ENCODE measurements around the gene UBE2G1. TPM values are rescaled to one million over a fixed set of nuclear protein-coding genes. Genes with fewer than 3 reads are reported as not detected.

UBE2G1 gene
- total and polyA plus RNA-seq, 2 of the 8 experiments (the other 6 are each of a cell fraction or from before 2014, with no cell fraction given), result 73.9 to 170 TPM

GRCh38 chr17:4262703-4263102, 103.8 kb downstream of the UBE2G1 start:
- Histone ChIP-seq H4K5ac (ENCODE audit: insufficient read length, low read depth, low read length) (no peak overlapping the region), H3K23ac (ENCODE audit: insufficient read length) (no peak overlapping the region), H3K14ac (ENCODE audit: insufficient read length) (no peak overlapping the region), H3K79me1 (ENCODE audit: low read depth, low read length) (peaks cover 21% of the 10 kb centered on the region), H3K4me1 (replicated peaks in 1 of 4; ENCODE audit: control insufficient read depth in 3 of 4, insufficient read depth in 4 of 4, low read length in 3 of 4) (peaks cover 0 to 14% (median 5%) of the 10 kb centered on the region in 4 experiments), H4K20me1 (replicated peaks in 1 of 2; ENCODE audit: control insufficient read depth in 1 of 2, insufficient read depth in 2 of 2, low read length in 2 of 2) (peaks cover 13 to 15% of the 10 kb centered on the region in 2 experiments), H3K36me3 (ENCODE audit: control insufficient read depth in 2 of 4, insufficient read depth in 4 of 4, low read length in 3 of 4) (peaks cover 3 to 16% (median 8%) of the 10 kb centered on the region in 4 experiments; a peak in 4 of 8 replicates), H2BK5ac (ENCODE audit: low read depth, low read length) (no peak overlapping the region), H3K27ac (ENCODE audit: low read depth, low read length) (no peak overlapping the region), H3K9ac (replicated peaks in 1 of 4; ENCODE audit: extremely low read depth in 1 of 4, low read depth in 3 of 4, low read length in 3 of 4) (peak overlapping the region in 3 of 4 experiments; percentile 48 to 96 (median 94); a peak in 6 of 7 replicates), H3K56ac (replicated peaks; ENCODE audit: insufficient read length, low read depth, low read length) (no peak overlapping the region), H3K4me2 (ENCODE audit: insufficient read depth in 1 of 2, low read depth in 2 of 2, low read length in 2 of 2) (peak overlapping the region; percentile 87 to 98), H3K4ac (replicated peaks; ENCODE audit: insufficient read length, low read depth, low read length) (no peak overlapping the region), H3K9me3 (ENCODE audit: insufficient read depth in 2 of 2, low read depth in 1 of 2, low read length in 1 of 2) (peaks cover 9 to 13% of the 10 kb centered on the region in 2 experiments; a peak in 3 of 4 replicates), H3K27me3 (replicated peaks in 1 of 4; ENCODE audit: control insufficient read depth in 3 of 4, extremely low read depth in 1 of 4, insufficient read depth in 3 of 4, low read length in 3 of 4) (no peaks in the 10 kb centered on the region), H2BK12ac (ENCODE audit: low read depth, low read length) (no peak overlapping the region), H3K23me2 (ENCODE audit: low read depth, low read length) (peaks cover 10% of the 10 kb centered on the region; the same call in 1 of the 2 replicates), H3K4me3 (ENCODE audit: extremely low read depth in 1 of 4, insufficient read depth in 2 of 4, low read depth in 3 of 4, low read length in 4 of 4) (peak overlapping the region; percentile 65 to 99 (median 82)), H3K79me2 (ENCODE audit: control insufficient read depth in 1 of 2, insufficient read depth in 2 of 2, low read length in 2 of 2) (peaks cover 20 to 56% of the 10 kb centered on the region in 2 experiments), H2BK20ac (ENCODE audit: low read length) (no peak overlapping the region), H2BK120ac (replicated peaks; ENCODE audit: low read depth, low read length) (no peak overlapping the region), H2AFZ (ENCODE audit: low read length) (no peak overlapping the region), H2AK5ac (ENCODE audit: low read depth, low read length) (no peak overlapping the region), H3K18ac (ENCODE audit: extremely low read depth, low read length) (no peak overlapping the region), H4K91ac (replicated peaks; ENCODE audit: insufficient read length, low read length) (no peak overlapping the region), H2BK15ac (ENCODE audit: low read length) (no peak overlapping the region), H4K8ac (ENCODE audit: extremely low read depth, insufficient read depth, low read length) (no peak overlapping the region)
- 82% methylated on average over 8 of the region's 8 CpGs; no CpG with 5 or more reads in 1 of the 2 experiments for WGBS, 2 experiments (ENCODE audit: extremely low coverage in 1 of 2, insufficient coverage in 1 of 2, insufficient read length in 1 of 2, insufficient replicate concordance in 2 of 2, low coverage in 1 of 2, low lambda C conversion rate in 2 of 2, missing lambda C conversion rate in 1 of 2)
- FAIRE-seq, result no peak
- ChIA-PET CTCF (ENCODE audit: partially characterized antibody) (interaction anchor here (1.2 to 1.8 kb wide), 3 partner anchors 14 to 151 kb away, joined by 3 to 4 read pairs (median 3); no protein-coding TSS in a partner anchor), POLR2A (ENCODE audit: partially characterized antibody) (interaction anchor here (1.0 to 2.6 kb wide), 2 partner anchors 10 to 15 kb away, joined by 4 to 12 read pairs; no protein-coding TSS in a partner anchor)
- DNase-seq (ENCODE audit: low read depth in 1 of 2, low spot score in 2 of 2), result no peak
- TF ChIP-seq BACH1 (IDR thresholded peaks at IDR 0.05; ENCODE audit: low read length) (no peak), PHF8 (conservative IDR thresholded peaks at IDR 0.05; ENCODE audit: low read depth, low read length) (no peak), ASH2L (IDR thresholded peaks at IDR 0.05; ENCODE audit: low read length) (no peak), SIN3A (conservative IDR thresholded peaks at IDR 0.05 in 1 of 2, IDR thresholded peaks at IDR 0.05 in 1 of 2; ENCODE audit: low read depth in 1 of 2, low read length in 2 of 2) (no peak), JUND (IDR thresholded peaks at IDR 0.05; ENCODE audit: low read length) (no peak), CEBPB (IDR thresholded peaks at IDR 0.05; ENCODE audit: low read depth, low read length) (no peak), CTCF (IDR thresholded peaks at IDR 0.05; ENCODE audit: control extremely low read depth in 1 of 3, insufficient read depth in 1 of 3, low read depth in 1 of 3, low read length in 3 of 3) (no peak), KDM5A (IDR thresholded peaks at IDR 0.05; ENCODE audit: low read length) (no peak)
- TF ChIP-seq, protein P1, sequence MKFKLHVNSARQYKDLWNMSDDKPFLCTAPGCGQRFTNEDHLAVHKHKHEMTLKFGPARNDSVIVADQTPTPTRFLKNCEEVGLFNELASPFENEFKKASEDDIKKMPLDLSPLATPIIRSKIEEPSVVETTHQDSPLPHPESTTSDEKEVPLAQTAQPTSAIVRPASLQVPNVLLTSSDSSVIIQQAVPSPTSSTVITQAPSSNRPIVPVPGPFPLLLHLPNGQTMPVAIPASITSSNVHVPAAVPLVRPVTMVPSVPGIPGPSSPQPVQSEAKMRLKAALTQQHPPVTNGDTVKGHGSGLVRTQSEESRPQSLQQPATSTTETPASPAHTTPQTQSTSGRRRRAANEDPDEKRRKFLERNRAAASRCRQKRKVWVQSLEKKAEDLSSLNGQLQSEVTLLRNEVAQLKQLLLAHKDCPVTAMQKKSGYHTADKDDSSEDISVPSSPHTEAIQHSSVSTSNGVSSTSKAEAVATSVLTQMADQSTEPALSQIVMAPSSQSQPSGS (IDR thresholded peaks at IDR 0.05; ENCODE audit: low read length), result no peak

Data from H1 (cell line).